Activated naive CD4-positive, alpha-beta T cell treated with anti-CD3 and anti-CD28 coated beads, Interleukin-2, amount 50 U/mL, for 72 hours (primary cell): ENCODE data around the gene MDP1. TPM values are rescaled to one million over a fixed set of nuclear protein-coding genes. Genes with fewer than 3 reads are reported as not detected.

Source experiments
- total RNA-seq, 2 donors: library from RNA; stranded (reverse); gene quantifications; one replicate each; pipeline ENCODE4 v1.2.3, GENCODE V29; 2022

The MDP1 gene
- total RNA-seq, 2 donors from 2014 or later = 5.5 to 7.4 TPM

Other genes with a start within 250 kb of the MDP1 start
- gene DHRS4L2, start 227.1 kb downstream of the MDP1 start, total RNA-seq = 10 to 100 TPM; 13.5 to 22.1 TPM
- gene CARMIL3, start 164.1 kb downstream of the MDP1 start, total RNA-seq = 1 to 10 TPM; 2.1 to 6.7 TPM
- gene CPNE6, start 144.5 kb downstream of the MDP1 start, total RNA-seq = under 1 TPM in 1 of 2 donors, not detected in 1; 0.14 TPM
- 10 to 100 TPM; 40.9 to 89.2 TPM for gene PCK2, start 121.8 kb downstream of the MDP1 start, total RNA-seq
- gene DCAF11, start 101.3 kb downstream of the MDP1 start, total RNA-seq = 100 to 1,000 TPM in 1 of 2 donors, 10 to 100 TPM in 1; 66.7 to 146 TPM
- 1 to 10 TPM; 2.9 to 4.8 TPM for gene NRL, start 101.1 kb downstream of the MDP1 start, total RNA-seq
- gene FITM1, start 85.4 kb downstream of the MDP1 start, total RNA-seq = 1 to 10 TPM in 1 of 2 donors, under 1 TPM in 1; 0.49 to 2.2 TPM
- gene PSME1, start 79.9 kb downstream of the MDP1 start, total RNA-seq = 100 to 1,000 TPM; 355 to 401 TPM
- gene EMC9, start 74.5 kb downstream of the MDP1 start, total RNA-seq = 10 to 100 TPM; 36.8 to 64.2 TPM
- 100 to 1,000 TPM; 452 to 507 TPM for gene PSME2, start 69.5 kb downstream of the MDP1 start, total RNA-seq
- gene RNF31, start 68.6 kb downstream of the MDP1 start, total RNA-seq = 10 to 100 TPM; 81.5 to 90.7 TPM
- gene IRF9, start 54.8 kb downstream of the MDP1 start, total RNA-seq = 100 to 1,000 TPM; 183 to 227 TPM
- 10 to 100 TPM; 36.4 to 48.7 TPM for gene REC8, start 44.0 kb downstream of the MDP1 start, total RNA-seq
- gene IPO4, start 27.2 kb downstream of the MDP1 start, total RNA-seq = 10 to 100 TPM; 37.5 to 67.6 TPM
- gene TM9SF1, start 20.6 kb downstream of the MDP1 start, total RNA-seq = 10 to 100 TPM; 24.6 to 29.3 TPM
- under 1 TPM; 0.27 to 0.41 TPM for gene TSSK4, start 10.4 kb downstream of the MDP1 start, total RNA-seq
- 10 to 100 TPM; 69.2 to 74.2 TPM for gene CHMP4A, start 2.6 kb downstream of the MDP1 start, total RNA-seq
- gene NEDD8, start 16.3 kb upstream of the MDP1 start, total RNA-seq = 100 to 1,000 TPM; 172 to 210 TPM
- gene GMPR2, start 16.9 kb upstream of the MDP1 start, total RNA-seq = 100 to 1,000 TPM in 1 of 2 donors, 10 to 100 TPM in 1; 62.6 to 106 TPM
- gene TINF2, start 26.6 kb upstream of the MDP1 start, total RNA-seq = 100 to 1,000 TPM in 1 of 2 donors, 10 to 100 TPM in 1; 80.0 to 101 TPM
- gene TGM1, start 47.1 kb upstream of the MDP1 start, total RNA-seq = 10 to 100 TPM in 1 of 2 donors, 1 to 10 TPM in 1; 7.9 to 31.6 TPM
- gene RABGGTA, start 55.5 kb upstream of the MDP1 start, total RNA-seq = 10 to 100 TPM; 58.6 to 67.0 TPM
- gene DHRS1, start 83.7 kb upstream of the MDP1 start, total RNA-seq = 10 to 100 TPM; 13.3 to 17.7 TPM
- 10 to 100 TPM; 30.5 TPM for gene NOP9, start 83.8 kb upstream of the MDP1 start, total RNA-seq
- gene CIDEB, start 91.9 kb upstream of the MDP1 start, total RNA-seq = 10 to 100 TPM in 1 of 2 donors, 1 to 10 TPM in 1; 6.9 to 17.0 TPM
- 10 to 100 TPM; 13.7 to 16.2 TPM for gene LTB4R2, start 94.1 kb upstream of the MDP1 start, total RNA-seq
- gene LTB4R, start 95.4 kb upstream of the MDP1 start, total RNA-seq = 10 to 100 TPM; 14.0 to 15.8 TPM
- 1 to 10 TPM; 2.1 to 5.7 TPM for gene ADCY4, start 119.0 kb upstream of the MDP1 start, total RNA-seq
- 10 to 100 TPM; 11.1 to 11.8 TPM for gene RIPK3, start 123.9 kb upstream of the MDP1 start, total RNA-seq
- gene NFATC4, start 152.1 kb upstream of the MDP1 start, total RNA-seq = 1 to 10 TPM in 1 of 2 donors, under 1 TPM in 1; 0.27 to 1.7 TPM
- under 1 TPM; 0.02 to 0.14 TPM for gene NYNRIN, start 182.9 kb upstream of the MDP1 start, total RNA-seq
- 10 to 100 TPM in 1 of 2 donors, 1 to 10 TPM in 1; 6.5 to 20.1 TPM for gene CBLN3, start 213.6 kb upstream of the MDP1 start, total RNA-seq
- 10 to 100 TPM; 70.1 to 70.6 TPM for gene KHNYN, start 213.9 kb upstream of the MDP1 start, total RNA-seq
- 10 to 100 TPM; 50.6 to 72.3 TPM for gene SDR39U1, start 226.7 kb upstream of the MDP1 start, total RNA-seq